Chondrocyte (in vitro differentiated cells): Measurements from ENCODE around the gene DHRSX. TPM values are rescaled to one million over a fixed set of nuclear protein-coding genes. Genes with fewer than 3 reads are reported as not detected.
"Not testable (repeated sequence)": the region's sequence is repeated elsewhere in the genome, so short reads cannot be mapped to it uniquely, and the experiment has no call there.

ENCODE experiments used
- DNase-seq: peaks from one replicate; pipeline ENCODE4 v3.0.0; 2021; ENCODE audit warnings: mixed read lengths, low spot score
- H3K27ac Mint-ChIP-seq: one replicate; pipeline ENCODE4 v1.8.0; 2021; ENCODE audit warnings: mild to moderate bottlenecking, moderate library complexity, mixed read lengths; ENCODE audit not compliant: unreplicated experiment
- H3K27me3 Mint-ChIP-seq: 2 replicates; pipeline ENCODE4 v1.8.0; 2021; ENCODE audit warnings: low read depth, mixed read lengths
- H3K36me3 Mint-ChIP-seq: 2 replicates; pipeline ENCODE4 v1.8.0; 2021; ENCODE audit warnings: low read depth, mixed read lengths
- H3K4me1 Mint-ChIP-seq: 2 replicates; pipeline ENCODE4 v1.8.0; 2021; ENCODE audit warnings: low read depth, mild to moderate bottlenecking, mixed read lengths
- H3K4me3 Mint-ChIP-seq: one replicate; pipeline ENCODE4 v1.8.0; 2021; ENCODE audit warnings: mild to moderate bottlenecking, moderate library complexity, mixed read lengths; ENCODE audit not compliant: unreplicated experiment
- H3K9me3 Mint-ChIP-seq: 2 replicates; pipeline ENCODE4 v1.8.0; 2021; ENCODE audit warnings: low read depth, mixed read lengths
- total RNA-seq: library from RNA; stranded (reverse); gene quantifications from 3 replicates; pipeline ENCODE4 v1.2.1, GENCODE V29; 2021
- TF ChIP-seq, protein P1 (sequence below): fragments of 200-600 bp; sonication (generic); IDR thresholded peaks from 2 replicates; pipeline ENCODE4 v1.5.0; 2021; ENCODE audit warnings: antibody characterized with exemption, mild to moderate bottlenecking, moderate library complexity

DHRSX gene
- total RNA-seq, 1 donor from 2014 or later, result 35.2 TPM

DNA sequence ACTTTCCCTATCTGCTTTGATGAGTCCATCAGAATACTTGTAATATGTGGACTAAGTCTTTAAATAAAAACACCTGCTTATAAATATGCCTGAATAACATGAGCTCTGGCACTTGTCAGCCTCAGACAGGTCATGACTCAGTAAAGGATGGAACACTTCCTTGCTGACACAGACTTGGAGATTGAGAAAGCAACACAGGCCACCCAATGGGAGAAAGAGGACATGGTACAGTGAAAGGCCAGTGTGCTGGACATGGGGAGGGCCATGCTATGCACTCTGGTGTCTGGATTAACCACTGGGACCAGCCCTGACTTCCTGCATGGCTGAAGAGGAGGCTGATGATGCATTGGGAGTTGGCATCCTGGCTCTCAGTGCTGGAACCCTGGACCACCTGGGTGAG, 149.5 kb downstream of the DHRSX start:
- Mint-ChIP-seq H3K4me1 (peaks cover 29% of the 10 kb centered on the region), H3K27me3 (no peaks in the 10 kb centered on the region), H3K27ac (peak overlapping the region; percentile 85), H3K36me3 (no peaks in the 10 kb centered on the region), H3K9me3 (no peaks in the 10 kb centered on the region), H3K4me3 (no peak overlapping the region)
- DNase-seq, result no peak
- TF ChIP-seq, protein P1, sequence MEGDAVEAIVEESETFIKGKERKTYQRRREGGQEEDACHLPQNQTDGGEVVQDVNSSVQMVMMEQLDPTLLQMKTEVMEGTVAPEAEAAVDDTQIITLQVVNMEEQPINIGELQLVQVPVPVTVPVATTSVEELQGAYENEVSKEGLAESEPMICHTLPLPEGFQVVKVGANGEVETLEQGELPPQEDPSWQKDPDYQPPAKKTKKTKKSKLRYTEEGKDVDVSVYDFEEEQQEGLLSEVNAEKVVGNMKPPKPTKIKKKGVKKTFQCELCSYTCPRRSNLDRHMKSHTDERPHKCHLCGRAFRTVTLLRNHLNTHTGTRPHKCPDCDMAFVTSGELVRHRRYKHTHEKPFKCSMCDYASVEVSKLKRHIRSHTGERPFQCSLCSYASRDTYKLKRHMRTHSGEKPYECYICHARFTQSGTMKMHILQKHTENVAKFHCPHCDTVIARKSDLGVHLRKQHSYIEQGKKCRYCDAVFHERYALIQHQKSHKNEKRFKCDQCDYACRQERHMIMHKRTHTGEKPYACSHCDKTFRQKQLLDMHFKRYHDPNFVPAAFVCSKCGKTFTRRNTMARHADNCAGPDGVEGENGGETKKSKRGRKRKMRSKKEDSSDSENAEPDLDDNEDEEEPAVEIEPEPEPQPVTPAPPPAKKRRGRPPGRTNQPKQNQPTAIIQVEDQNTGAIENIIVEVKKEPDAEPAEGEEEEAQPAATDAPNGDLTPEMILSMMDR, result no peak

DNA sequence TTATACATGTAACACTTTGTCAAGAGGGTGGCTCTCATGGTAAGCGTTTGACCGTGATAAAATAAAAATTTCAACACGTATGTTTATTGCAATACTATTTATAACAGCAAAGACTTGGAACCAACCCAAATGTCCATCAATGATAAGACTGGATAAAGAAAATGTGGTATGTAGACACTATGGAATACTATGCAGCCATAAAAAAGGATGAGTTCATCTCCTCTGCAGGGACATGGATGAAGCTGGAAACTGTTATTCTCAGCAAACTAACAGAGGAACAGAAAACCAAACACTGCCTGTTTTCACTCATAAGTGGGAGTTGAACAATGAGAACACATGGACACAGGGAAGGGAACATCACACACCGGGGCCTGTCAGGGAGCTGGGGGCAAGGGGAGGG, 150.1 kb downstream of the DHRSX start:
- H3K4me3 Mint-ChIP-seq, DNase-seq: not testable (repeated sequence)

DNA sequence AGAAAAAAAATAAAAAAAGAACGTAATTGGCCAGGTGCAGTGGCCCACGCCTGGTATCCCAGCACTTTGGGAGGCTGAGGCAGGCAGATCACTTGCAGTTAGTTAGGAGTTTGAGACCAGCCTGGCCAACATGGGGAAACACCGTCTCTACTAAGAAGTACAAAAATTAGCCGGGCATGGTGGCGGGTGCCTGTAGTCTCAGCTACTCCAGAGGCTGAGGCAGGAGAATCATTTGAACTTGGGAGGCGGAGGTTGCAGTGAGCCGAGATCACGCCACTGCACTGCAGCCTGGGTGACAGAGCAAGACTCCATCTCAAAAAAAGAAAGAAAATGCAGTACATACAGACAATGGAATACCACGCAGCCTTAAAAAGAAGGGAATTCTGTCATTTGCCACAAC, 150.7 kb downstream of the DHRSX start:
- H3K36me3 Mint-ChIP-seq, H3K4me3 Mint-ChIP-seq, H3K27me3 Mint-ChIP-seq, DNase-seq, H3K27ac Mint-ChIP-seq, H3K9me3 Mint-ChIP-seq: not testable (repeated sequence)
- H3K4me1 Mint-ChIP-seq, result peaks cover 29% of the 10 kb centered on the region

More for the DNA sequence above, 150.1 kb downstream of the DHRSX start:
- H3K4me1 Mint-ChIP-seq, result peaks cover 29% of the 10 kb centered on the region
- H3K36me3 Mint-ChIP-seq, H3K9me3 Mint-ChIP-seq, H3K27ac Mint-ChIP-seq, H3K27me3 Mint-ChIP-seq: not testable (repeated sequence)

DNA sequence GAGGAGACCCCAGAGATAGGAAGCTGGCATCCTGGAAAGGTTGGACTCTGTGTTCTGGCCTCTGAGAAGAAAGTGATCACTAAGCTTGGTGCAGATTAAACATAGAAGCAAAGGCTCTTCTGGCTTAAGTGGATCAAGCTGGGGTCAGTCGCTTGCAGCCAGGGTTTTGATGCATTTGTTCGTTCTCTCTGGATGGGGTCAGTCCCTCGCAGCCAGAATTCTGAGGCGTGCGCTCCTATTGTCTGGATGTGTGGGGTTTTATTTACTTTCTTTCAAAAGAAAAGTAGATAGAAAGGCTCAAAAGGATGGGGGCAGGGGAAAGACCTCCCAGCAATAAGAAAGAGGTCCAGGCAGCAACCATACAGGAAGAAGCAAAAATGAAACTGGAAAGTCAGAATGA, 152.6 kb downstream of the DHRSX start:
- Mint-ChIP-seq H3K36me3 (peaks cover 5% of the 10 kb centered on the region), H3K27me3 (no peaks in the 10 kb centered on the region), H3K4me3 (no peak overlapping the region), H3K27ac (no peak overlapping the region), H3K9me3 (no peaks in the 10 kb centered on the region), H3K4me1 (peaks cover 36% of the 10 kb centered on the region)
- TF ChIP-seq, protein P1, result no peak
- no peak for DNase-seq

DNA sequence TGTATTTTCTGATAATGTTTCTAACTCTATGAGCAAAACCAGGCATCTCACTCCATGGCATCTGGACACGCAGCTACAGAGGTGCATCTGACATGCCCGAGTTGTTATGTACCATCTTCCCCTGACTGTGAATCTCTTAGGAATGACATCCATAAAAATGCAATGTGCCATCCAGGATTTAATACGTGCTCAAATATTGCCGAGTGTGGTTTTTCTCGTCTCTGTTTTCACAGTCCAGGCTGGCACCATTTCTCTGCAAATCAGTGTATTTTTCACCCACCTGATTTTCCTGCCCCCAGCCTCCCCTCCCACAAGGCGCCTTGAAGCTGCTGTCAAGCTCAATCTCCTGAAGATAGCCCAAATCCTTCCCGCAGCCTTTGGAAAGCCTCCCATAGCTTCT, 154.6 kb downstream of the DHRSX start:
- Mint-ChIP-seq H3K4me1 (peaks cover 30% of the 10 kb centered on the region), H3K9me3 (no peaks in the 10 kb centered on the region), H3K27ac (no peak overlapping the region), H3K4me3 (no peak overlapping the region), H3K27me3 (no peaks in the 10 kb centered on the region), H3K36me3 (peaks cover 5% of the 10 kb centered on the region)
- DNase-seq, result no peak
- TF ChIP-seq, protein P1, result no peak

DNA sequence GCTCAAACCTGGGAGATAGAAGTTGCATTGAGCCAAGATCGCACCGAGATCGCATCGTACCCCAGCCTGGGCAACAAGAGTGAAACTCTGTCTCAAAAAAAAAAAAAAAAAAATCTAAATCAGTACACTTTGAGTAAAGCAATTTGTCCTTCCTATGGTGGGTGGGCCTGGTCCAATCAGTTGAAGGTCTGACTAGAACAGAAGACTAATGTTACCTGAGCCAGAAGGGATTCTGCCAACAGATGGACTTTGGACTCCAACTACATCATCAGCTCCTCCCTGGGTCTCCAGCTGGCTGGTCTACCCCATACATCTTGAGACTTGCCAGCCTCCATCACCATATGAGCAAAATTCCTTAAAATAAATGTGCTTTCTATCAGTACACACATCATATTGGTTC, 155.2 kb downstream of the DHRSX start:
- H3K36me3 Mint-ChIP-seq, result peaks cover 5% of the 10 kb centered on the region

More for the DNA sequence above, 155.2 kb downstream of the DHRSX start:
- peaks cover 28% of the 10 kb centered on the region for H3K4me1 Mint-ChIP-seq
- H3K27me3 Mint-ChIP-seq, result no peaks in the 10 kb centered on the region
- H3K4me3 Mint-ChIP-seq, result no peak overlapping the region
- H3K27ac Mint-ChIP-seq, result no peak overlapping the region
- DNase-seq, result no peak
- H3K9me3 Mint-ChIP-seq, result no peaks in the 10 kb centered on the region
- TF ChIP-seq, protein P1, result no peak
